Kidney (tissue), 14 donors: ENCODE measurements around the gene IRAK3. TPM values are rescaled to one million over a fixed set of nuclear protein-coding genes. Genes with fewer than 3 reads are reported as not detected.

Experiments
- DNase-seq, 5 donors: peaks; one replicate each; pipeline ENCODE4 v3.0.0-alpha.2; 2013 to 2020
- FAIRE-seq: peaks from 2 replicates; lab custom pipeline; 2012; peaks lifted over from hg19 to GRCh38; lab: Jason Lieb, UNC
- H3K27ac ChIP-seq, 2 donors: one replicate each; pipeline ENCODE4 v1.7.0; 2013; ENCODE audit warnings: low read depth in 2 of 2, low read length in 2 of 2, inconsistent platforms in 1 of 2
- H3K27me3 ChIP-seq: one replicate; pipeline ENCODE4 v1.7.1; 2013; ENCODE audit warnings: low read length, inconsistent platforms; ENCODE audit not compliant: control insufficient read depth, insufficient read depth
- H3K36me3 ChIP-seq, 3 donors: one replicate each; pipeline versions ENCODE4 v1.7.0 to v1.7.1; 2013; ENCODE audit warnings: low read length in 3 of 3, control low read depth in 1 of 3, inconsistent platforms in 1 of 3; ENCODE audit not compliant: insufficient read depth in 3 of 3, control insufficient read depth in 2 of 3
- H3K4me1 ChIP-seq, 3 donors: one replicate each; pipeline versions ENCODE4 v1.7.0 to v1.7.1; 2013; ENCODE audit warnings: low read length in 3 of 3, inconsistent platforms in 1 of 3, low read depth in 1 of 3; ENCODE audit not compliant: control insufficient read depth in 2 of 3, insufficient read depth in 2 of 3
- H3K4me3 ChIP-seq, 3 donors: one replicate each; pipeline versions ENCODE4 v1.7.0 to v1.8.1; 2013; ENCODE audit warnings: low read length in 3 of 3, control low read depth in 1 of 3, inconsistent platforms in 1 of 3
- H3K9ac ChIP-seq, 3 donors: one replicate each; pipeline versions ENCODE4 v1.7.0 to v1.7.1; 2013; ENCODE audit warnings: low read length in 3 of 3, control low read depth in 1 of 3, inconsistent platforms in 1 of 3
- H3K9me3 ChIP-seq, 3 donors: one replicate each; pipeline versions ENCODE4 v1.7.0 to v1.7.1; 2013; ENCODE audit warnings: low read length in 3 of 3, control low read depth in 1 of 3, inconsistent platforms in 1 of 3; ENCODE audit not compliant: control insufficient read depth in 2 of 3, insufficient read depth in 1 of 3
- CTCF ChIP-seq: IDR thresholded peaks from 3 replicates; pipeline ENCODE4 v1.5.1; 2012; ENCODE audit warnings: mild to moderate bottlenecking, moderate library complexity, borderline replicate concordance; ENCODE audit not compliant: insufficient read depth; ENCODE audit errors: extremely low read depth
- intact Hi-C: fragments of 100-400 bp; cut with DNase I; formaldehyde crosslinking; loops from one replicate; pipeline ENCODE4 v1.11.1; 2022
- polyA plus RNA-seq: library from polyadenylated mRNA; stranded (reverse); fragments of 350-450 nt; fragmentation: Illumina TruSeq; extraction: RNeasy Lipid Tissue Mini Kit (QIAGEN cat#74804); gene quantifications from one replicate; pipeline ENCODE4 v1.2.3, GENCODE V29; 2014; ENCODE audit warnings: low read depth, low replicate concordance; ENCODE audit not compliant: insufficient read depth
- total RNA-seq: library from RNA; stranded (reverse); fragmentation: NEBNext Ultra II Directional; extraction: Animal tissue kit (Norgen Biotek cat#: 25700); gene quantifications from one replicate; pipeline ENCODE4 v1.2.1, GENCODE V29; 2021
- donor health status: control.
- donor health status: control.
- donor health status: control.
- donor health status: control.
- donor health status: control.
- donor health status: DM: yes; HTN: yes; CAD: no.
- donor health status: Normal renal cell carcinoma (clear cell type).

IRAK3 gene
- total and polyA plus RNA-seq, 2 donors from 2014 or later = 1.2 to 19.9 TPM

GRCh38 chr12:66270613-66271012 lies 81.6 kb downstream of the IRAK3 start:
- Histone ChIP-seq H3K27me3 (no peaks in the 10 kb centered on the region), H3K9ac (no peak overlapping the region), H3K4me3 (no peak overlapping the region), H3K36me3 (no peaks in the 10 kb centered on the region), H3K4me1 (no peaks in the 10 kb centered on the region), H3K27ac (no peak overlapping the region), H3K9me3 (no peaks in the 10 kb centered on the region)
- intact Hi-C loops = no loop called here
- DNase-seq (no peak), FAIRE-seq (no peak)
- TF ChIP-seq CTCF = no peak

DNA sequence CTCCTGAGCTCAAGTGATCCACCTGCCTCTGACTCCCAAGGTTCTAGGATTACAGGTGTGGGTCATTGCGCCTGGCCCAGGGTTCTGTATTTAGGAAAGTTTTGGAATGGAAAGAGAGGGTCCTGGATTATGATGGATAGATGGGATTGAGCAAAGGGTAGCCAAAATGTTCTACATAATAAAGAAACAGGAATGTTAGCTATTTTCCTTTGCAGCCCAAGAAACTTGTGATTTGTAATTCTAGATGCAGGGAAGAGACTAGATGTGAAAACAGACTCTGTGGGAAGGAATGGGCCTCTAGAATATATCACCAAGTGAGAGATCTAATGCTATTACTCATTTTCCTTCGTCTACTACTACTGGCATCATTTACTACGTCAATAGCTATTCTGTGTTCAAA lies 83.6 kb downstream of the IRAK3 start:
- no peak for DNase-seq
- H3K9ac ChIP-seq = no peak overlapping the region
- H3K4me3 ChIP-seq = no peak overlapping the region
- FAIRE-seq = no peak
- H3K9me3 ChIP-seq = no peaks in the 10 kb centered on the region
- no peak for TF ChIP-seq CTCF
- no peaks in the 10 kb centered on the region for H3K4me1 ChIP-seq
- H3K27me3 ChIP-seq = no peaks in the 10 kb centered on the region
- intact Hi-C loops = no loop called here
- no peaks in the 10 kb centered on the region for H3K36me3 ChIP-seq
- no peak overlapping the region for H3K27ac ChIP-seq

DNA sequence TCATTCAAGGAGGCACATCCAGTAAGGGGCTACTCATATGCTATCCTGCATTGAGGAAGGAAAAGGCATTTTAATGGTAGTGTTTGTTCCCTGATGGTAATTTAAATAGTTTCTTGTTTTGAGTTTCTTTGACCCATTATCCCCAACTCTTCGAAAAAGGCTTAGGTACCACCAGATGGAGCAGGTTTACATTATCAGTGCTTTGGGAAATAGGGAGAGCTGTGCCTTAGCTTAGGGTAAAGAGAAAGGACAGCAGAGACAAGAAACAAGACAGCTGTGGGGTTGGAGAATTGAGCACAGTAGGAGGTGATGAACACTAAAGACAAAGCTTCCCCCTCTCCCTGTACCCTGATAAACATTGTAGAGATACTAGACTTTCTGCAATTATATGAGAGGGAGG lies 84.1 kb downstream of the IRAK3 start:
- TF ChIP-seq CTCF = no peak
- Histone ChIP-seq H3K27me3 (no peaks in the 10 kb centered on the region), H3K9ac (no peak overlapping the region), H3K4me3 (no peak overlapping the region), H3K4me1 (no peaks in the 10 kb centered on the region), H3K9me3 (no peaks in the 10 kb centered on the region), H3K36me3 (no peaks in the 10 kb centered on the region), H3K27ac (no peak overlapping the region)
- FAIRE-seq (no peak), DNase-seq (no peak)
- intact Hi-C loops = no loop called here

- intact Hi-C loops = no loop called here
- Histone ChIP-seq H3K9me3 (no peaks in the 10 kb centered on the region), H3K4me3 (no peak overlapping the region), H3K27ac (no peak overlapping the region), H3K4me1 (no peaks in the 10 kb centered on the region), H3K27me3 (no peaks in the 10 kb centered on the region), H3K9ac (no peak overlapping the region), H3K36me3 (no peaks in the 10 kb centered on the region)
- TF ChIP-seq CTCF = no peak
- no peak for FAIRE-seq
- no peak for DNase-seq
Measured at GRCh38 chr12:66275040-66275439, 86.0 kb downstream of the IRAK3 start.
